Stimulated activated CD8-positive, alpha-beta memory T cell treated with anti-CD3 and anti-CD28 coated beads, Interleukin-4, amount 100 ng/mL, for 1 hour (primary cell): ENCODE results near the gene BHLHA15.

Experiments used
- DNase-seq, 2 donors: peaks; one replicate each; pipeline ENCODE4 v3.0.0-alpha.2; 2020; ENCODE audit warnings: low read depth in 2 of 2, low spot score in 1 of 2

The BHLHA15 gene

DNA sequence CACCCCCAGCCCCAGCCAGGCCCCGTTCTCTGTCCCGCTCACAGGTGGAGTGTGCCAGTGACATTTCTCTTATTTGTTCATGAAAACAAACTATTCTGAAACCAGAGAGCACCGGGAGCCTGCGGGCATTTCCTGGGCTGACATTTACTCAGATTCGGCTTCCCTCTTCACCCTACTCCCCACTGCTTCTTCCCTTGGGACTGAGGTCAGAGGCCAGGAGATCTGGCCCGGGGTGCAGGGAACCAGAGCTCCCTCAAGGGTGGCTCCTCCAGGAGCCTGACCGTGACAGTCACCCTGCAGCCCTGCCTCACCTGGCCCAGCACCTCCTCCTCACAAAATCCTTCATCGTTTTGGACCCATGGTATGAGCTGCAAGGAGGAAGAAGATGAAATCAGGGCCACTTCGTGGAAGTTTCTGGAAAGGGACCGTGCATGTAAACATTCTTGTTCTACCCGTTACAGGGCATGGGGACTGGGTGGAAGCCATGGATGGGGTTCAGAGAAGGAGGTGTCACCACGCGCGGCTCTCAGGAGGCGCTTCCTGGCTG lies 12.2 kb downstream of the BHLHA15 start:
- DNase-seq: no peak

DNA sequence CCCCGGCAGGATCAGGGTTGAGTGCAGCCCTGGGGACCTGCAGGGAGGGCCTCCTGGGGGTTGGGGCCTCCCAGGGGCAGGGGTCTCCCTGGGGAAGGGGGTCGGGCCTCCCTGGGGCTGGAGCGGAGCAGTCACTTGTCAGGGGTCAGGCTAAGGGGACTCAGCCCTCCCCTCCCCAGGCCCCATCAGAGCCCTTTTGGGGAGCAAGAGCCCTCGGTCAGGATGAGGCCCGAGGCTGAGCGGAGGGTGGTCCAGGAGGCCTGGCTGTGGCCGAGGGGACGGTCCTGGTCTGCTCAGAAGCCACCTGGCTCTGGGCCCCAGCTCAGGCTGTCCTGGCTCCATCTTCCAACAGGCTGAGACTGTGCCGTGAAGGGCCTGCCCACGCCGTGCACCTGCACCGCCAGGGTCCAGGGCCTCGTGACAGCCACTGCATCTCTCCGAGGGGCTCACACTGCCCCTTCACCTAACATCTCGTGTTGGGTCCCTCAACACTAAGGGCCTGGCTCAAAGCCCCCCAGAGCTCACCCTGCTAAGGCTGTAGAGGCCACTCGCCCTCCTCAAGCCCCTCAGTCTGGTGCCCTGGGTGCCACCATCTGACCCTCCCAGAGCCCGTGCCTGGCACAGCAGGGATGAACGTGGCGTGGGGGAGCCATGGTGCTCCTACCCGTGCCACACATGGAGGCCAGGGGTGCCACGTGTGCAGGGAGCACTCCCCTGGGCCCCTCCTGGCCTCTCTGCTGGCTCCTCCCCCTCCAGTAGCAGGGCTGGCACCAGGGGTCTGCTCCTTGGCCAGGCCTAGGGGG lies 12.9 kb downstream of the BHLHA15 start:
- no peak for DNase-seq

DNA sequence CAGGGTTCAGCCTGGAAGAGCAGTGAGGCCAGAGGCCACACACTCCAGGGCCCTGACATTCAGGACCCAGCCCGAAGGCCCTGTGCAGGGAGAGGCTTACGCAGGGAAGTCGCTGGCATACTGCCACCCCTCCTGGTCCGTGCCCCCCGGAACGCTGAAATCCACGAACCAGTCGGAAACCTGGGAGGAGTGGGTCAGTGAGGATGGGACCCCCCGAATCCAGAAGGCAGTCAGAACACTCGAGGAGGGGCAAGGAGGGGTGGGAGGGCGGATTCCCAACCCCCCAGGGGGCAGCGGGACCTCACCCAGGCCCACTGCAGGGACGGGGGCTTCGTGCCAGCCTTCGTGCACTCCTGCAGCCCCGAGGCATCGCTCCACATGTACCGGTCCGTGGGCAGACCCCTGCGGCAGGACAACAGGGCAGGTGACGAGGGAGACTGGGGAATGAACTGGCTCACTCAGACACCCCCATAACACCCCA lies 13.5 kb downstream of the BHLHA15 start:
- no peak for DNase-seq

DNA sequence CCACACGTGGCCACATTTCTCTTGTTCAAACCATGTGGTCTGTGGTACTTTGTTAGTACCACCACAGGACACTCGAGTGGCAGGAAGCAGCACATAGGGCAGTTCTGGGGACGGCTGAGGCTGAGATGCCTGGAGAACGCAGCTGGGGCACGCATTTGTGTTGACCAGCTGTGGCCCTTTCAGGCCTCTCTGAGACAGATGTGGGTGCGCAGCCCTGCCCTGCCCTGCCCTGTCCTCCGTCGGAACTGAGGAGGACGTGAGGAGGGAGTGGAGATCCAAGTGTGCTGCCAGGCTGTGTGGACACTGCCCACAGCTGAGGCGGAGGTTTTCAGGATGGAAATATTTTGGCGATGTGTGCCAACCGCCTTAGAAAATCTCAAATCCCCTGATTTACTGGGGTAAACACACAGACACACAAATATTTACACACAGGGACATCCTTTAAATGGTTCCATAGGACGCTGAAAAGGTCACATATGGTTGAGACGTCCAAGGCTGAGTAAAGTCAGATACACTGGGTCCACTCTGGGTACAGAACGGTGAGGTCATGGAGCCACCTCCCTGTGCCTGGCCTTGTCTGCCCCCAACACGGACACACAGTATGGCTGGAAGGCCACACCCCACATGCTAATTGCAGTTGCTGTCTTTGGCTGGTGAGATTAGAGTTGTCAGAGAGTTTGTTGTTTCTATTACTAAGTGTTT lies 14.8 kb downstream of the BHLHA15 start:
- DNase-seq: no peak

DNA sequence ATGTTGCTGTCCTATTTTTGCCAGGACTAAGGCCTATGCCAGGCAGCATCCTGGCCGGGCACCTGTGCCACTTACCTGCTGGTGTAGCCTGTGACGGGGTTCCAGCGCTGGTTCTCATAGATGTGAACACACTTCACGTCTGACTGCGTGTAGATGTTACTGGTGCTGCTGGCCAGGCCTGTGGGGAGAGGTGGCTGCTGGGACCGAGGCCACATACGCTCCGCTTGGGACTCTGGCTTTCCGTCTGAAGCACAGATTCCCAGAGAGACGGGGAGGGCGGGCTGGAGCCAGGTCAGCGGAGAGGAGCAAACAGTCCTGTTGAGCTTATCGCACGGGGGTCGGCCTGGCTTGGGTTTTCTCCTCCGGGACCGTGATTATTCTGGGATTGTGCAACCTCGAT lies 16.7 kb downstream of the BHLHA15 start:
- DNase-seq: no peak

DNA sequence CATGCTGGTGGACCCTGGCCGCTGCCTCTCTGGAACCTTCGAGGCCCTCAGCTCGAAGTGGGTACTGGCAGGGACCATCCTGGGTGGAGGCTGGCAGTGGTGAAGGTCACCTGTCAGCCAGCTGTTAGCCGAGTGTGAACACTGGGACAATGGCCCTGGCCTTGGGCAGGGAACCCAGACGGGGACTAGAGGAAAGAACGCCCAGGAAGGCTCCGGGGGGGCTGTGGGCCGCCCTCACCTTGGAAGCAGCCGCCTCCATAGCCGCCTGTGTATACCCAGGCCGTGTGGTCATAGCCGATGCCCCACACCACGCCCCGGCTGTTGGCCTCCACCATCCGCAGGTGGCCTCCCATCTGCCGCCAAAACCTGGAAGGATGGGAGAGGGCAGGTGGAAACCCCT lies 17.6 kb downstream of the BHLHA15 start:
- no peak for DNase-seq

DNA sequence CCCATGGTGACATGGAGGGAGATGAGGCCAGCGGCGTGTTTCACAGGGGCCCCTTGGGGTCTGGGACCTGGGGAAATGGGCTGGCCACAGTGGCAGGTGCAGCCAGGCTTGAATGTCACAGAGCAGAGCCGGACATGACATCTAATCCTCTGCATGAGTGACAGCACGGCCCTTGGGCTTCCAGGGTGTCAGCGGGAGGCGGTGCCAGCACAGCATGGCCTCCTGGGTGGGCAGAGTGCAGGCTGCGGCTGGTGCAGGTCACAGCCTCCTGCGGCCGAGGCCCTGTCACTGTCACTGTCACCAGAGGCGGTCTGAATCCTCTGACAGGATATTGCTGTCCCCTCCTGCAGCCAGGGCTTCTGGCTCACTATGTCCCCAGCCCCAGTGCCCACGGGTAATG lies 18.2 kb downstream of the BHLHA15 start:
- no peak for DNase-seq

DNA sequence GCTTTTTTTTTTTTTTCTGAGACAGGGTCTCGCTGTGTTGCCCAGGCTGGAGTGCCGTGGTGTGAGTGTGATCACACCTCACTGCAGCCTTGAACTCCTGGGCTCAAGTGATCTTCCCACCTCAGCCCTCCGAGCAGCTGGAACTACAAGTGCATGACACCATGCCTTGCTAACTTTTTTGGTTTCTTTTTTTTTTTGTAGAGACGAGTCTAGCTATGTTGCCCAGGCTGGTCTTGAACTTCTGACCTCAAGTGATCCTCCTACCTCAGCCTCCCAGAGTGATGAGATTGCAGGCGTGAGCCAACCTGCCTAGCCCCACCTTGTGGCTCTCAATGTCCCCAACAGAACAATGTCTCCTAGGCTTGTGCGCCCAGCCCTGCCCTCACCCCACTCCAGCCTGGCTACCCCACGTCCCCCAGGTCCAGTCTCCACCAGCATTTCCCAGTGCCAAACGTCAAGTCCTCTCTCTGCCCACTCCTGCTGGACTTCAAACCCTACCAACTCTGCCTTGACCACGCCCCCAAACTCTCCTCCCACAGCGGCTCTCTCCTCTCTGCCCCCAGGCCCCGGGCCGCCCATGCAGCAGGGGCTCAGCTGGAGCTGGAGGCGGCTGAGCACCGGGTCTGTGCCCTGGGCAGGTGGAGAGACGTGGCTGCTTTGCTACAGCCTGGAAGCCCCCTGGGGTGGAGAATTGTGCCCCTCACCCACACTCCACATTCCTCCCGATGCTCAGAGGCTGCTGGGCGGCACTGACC lies 18.9 kb downstream of the BHLHA15 start:
- no peak for DNase-seq

DNA sequence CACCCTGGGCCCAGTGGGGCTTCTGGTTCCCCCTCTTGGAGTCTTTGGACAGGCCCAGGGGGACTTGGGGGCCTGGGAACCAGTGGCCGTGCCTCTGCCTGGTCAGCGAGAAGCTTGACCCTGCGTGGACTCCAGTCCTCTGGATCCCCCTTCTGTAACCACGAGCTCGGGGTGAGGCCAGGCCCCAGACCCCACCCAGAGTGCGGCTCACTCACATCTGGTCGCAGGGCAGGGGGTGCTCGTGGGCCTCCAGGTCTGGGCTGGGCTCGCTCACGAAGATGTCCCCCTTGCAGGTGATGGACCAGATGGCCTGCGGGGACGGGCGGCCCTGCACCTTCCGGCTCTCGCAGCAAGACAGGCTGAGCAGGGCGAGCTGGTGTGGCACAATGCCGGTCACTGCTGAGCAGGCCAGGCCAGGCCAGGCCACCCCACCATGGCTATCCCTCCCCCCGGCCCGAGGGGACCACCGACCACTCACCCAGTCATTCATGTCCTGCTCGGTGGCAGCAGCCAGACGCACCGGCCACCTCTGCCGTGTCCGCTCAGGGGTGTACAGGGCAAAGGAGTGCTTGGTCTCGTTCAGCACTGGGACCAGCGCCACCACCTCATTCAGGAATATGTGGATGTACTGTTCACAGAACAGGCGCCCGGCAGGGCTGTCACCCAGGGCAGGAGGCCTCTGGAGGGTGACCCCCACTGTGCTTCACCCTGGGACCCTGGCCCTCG lies 19.7 kb downstream of the BHLHA15 start:
- DNase-seq: no peak

DNA sequence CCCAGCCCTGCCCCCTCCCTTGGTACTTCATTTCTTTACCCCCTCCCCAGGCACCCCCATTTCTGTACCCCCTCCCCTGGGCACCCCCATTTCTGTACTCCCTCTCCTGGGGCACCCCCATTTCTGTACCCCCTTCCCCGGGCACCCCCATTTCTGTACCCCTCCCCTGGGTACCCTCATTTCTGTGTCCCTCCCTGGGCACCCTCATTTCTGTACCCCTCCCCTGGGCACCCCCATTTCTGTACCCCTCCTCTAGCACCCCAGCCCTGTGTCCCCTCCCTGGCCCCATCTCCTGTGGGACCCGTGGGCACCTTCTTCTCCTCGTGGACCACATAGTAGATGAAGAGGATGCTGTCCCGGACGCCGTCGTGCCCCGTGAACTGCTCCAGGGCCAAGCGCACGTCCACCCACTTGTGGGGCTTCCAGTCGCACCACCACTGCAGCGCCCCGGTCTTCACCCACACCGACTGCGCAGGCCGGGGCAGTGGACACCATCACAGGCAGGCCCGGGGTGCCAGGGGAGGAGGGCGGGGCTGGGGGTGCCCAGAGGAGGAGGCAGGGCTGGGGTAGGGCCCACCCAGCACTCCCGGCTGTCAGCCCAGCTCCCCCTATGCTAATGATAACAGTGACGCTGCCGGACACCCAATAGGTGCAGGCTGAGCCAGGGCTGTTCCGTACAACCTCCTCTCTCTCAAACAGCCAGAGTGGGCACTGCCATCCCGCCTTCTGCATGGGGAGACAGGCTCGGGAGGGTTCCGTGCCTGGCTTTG lies 20.4 kb downstream of the BHLHA15 start:
- DNase-seq: no peak

DNA sequence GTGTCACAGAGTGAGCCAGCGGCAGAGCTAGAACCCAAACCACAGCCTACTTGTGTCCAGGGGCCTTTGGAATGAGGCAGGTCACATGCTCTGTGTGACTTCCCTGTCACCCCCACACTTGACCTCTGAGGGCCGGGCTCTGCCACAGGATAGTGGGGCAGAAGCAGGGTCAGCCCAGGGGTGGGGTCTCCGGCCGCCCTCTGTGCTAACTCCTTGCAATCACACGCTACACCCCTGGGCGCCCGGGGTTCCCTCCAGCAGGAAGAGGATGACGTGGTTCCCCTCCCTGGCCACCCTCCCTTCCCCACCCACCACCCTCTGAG lies 21.0 kb downstream of the BHLHA15 start:
- DNase-seq: no peak

DNA sequence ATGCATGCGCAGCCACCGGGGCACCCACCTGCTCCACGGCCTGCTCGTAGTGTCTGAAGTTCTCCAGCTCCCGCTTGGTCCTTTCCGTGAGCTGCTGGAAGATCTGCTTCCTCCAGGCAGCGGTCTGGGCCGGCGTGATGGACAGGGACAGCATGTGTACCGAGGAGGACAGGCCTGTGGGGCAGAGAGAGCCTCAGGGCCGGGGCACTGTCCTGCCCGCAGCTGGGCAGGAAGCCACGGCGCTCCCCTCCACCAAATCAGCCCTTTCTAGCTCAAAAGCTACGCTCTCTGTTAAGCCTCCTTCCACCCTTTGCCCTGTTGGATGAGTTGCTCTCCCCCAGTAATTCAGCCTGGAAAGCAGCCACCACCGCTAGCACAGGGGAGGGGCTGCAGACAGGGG lies 21.6 kb downstream of the BHLHA15 start:
- DNase-seq: no peak

DNA sequence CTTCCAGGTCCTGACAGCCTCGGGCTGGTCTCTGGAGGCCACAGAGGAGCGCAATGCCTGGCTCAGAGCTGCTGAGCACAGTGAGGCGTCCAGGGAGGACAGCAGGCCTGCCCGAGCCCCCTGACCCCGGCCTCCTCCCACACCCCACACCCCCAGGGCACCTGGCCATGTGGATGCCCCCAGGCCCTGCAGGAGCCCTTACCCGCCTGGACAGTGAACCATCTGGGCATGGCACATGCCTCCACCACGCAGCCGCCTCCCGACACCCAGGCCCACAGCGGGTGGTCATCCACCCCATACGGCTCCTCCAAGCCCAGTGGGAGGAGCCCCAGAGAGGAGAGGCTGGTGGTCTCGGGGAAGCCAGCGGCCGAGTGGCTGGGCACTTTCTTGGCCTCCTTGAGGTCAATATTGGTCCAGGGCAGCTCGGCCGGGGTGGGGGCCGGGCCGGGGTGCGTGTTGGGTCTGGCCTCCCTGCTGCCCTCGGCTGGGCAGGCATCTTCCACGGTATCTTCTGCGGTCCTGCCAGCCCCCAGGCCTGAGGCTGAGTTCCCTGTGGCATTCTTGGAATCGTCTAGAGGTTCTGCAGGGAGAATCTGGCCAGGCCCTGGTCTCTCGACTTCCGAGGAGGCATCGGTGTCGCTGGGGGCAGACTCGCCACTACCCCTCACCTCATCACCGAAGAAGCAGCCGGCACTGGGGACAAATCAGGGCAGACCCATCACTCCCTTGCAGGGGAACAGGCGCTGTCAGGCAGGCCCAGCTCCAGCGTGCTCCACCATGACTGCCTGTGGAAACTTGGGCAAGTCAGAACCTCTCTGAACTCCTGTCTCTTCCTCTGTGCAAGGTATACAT lies 22.2 kb downstream of the BHLHA15 start:
- DNase-seq: no peak

DNA sequence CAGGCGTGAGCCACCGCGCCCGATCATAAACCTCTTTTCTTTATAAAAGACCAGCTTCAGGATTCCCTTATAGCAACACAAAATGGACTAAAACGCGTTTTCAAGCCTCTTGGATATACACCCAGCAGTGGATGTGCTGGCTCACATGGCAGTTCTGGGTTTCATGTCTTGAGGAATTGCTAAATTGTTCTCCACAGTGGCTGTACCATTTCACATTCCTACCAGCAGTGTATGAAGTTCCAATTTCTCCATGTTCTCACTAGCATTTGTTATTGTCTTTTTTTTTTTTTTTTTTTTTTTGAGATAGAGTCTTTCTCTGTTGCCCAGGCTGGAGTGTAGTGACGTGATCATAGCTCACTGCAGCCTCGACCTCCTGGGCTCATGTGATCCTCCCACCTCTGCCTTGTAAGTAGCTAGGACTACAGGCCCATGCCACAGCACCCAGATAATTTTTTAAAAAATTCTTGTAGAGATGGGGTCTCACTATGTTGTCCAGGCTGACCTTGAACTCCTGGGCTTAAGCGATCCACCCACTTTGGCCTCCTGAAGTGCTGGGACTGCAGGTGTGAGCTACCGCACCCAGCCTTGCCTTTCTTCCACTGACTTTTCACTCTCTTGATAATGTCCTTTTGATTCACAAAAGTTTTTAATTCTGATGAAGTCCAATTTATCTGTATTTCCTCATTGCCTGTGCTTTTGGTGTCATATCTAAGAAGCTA lies 23.3 kb downstream of the BHLHA15 start:
- no peak for DNase-seq

DNA sequence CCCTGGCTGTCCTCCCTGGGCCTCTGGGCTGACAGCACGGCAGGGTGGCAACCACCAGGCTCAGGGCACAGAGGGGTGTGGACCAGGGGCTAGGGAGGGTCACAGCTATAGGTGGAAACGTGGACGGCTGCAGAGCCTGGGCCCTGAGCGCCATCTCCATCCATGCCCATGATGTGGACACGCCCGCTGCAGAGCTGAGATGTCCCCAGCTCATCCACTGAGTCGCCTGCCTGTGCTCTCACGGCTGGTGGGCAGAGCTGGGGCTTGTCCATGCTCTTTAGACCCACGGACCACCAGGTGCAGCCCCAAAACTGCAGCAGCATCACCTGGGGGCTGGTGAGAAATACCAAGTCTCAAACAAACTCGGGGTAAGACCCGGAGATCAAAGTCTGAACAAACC lies 24.7 kb downstream of the BHLHA15 start:
- DNase-seq: no peak

DNA sequence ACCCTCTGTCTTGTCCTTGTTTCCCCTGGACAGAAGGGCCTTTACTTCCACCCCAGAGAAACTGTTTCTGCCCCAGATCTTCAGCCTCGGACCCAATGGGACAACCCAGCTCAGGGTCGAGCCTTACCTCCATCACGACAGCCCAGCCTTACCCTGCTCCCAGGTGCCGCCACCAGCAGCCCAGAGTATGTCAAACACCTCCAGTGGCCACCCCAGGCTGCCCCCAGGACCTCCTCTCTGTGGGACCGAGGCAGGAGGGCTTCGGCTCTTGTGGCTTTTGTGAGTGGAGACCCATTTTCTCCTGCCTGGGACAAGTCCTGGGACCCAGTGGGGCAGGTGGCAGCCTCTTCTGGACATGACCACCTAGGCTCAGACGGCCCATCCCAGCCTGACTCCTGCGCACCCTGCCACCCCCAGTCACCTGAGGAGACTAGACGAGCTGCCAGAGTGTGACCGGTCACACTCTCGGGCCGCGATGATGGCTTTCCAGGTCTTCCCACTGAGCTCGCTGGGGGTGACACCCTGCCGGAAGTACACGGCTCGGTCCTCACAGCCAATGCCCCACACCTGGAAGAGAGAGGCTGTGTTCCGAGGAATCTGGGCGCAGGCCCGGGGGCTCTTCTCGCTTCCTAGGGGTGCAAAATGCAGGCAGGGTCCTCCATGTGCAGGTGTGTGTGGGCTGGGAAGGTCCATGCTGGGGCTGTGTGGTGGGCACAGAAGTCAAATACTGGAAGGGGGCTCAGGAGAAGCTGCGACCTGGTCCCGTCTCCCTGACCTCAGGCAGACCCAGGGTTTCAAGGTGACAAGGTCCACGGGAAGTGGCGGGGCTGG lies 25.3 kb downstream of the BHLHA15 start:
- no peak for DNase-seq

DNA sequence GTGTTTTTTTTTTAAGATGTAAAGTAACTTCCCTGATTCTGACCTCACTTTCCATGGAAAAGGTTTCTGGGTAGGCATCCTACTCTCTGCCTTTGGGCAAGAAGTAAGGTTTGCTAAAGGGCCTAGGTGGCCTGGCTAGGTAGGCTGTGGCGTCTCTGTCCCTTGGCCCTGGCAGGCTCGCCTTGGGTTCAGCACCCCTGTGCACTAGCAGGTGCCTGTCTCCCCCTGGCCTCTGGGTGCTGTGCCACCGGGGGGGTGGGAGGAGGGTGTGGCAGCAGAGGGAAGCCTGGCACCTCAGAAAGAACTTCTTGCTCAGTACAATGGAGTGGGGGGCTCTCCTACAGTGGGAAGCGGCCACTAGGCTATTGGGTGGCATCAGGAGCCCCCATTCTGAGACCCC lies 26.8 kb downstream of the BHLHA15 start:
- no peak for DNase-seq

DNA sequence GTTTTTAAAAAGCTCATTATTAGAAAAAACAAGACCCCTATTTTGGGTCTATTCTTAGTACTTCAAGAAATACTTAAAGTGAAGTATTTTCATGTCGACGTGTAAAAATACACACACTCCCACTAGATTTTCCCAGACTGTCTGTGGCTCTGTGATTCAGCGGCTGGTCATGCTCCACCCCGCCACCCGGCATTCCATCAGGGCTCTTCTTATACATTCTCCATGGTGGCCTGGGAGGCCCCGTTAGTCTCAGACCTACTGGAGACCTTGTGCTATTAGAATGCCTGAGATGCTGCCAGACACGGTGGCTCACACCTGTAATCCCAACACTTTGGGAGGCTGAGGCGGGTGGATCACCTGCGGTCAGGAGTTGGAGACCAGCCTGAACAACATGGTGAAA lies 27.7 kb downstream of the BHLHA15 start:
- DNase-seq: no peak
